H1 (cell line): ENCODE data around the gene CCDC171. TPM values are rescaled to one million over a fixed set of nuclear protein-coding genes. Genes with fewer than 3 reads are reported as not detected.

Source experiments
- CTCF ChIA-PET: fragments of 300-600 bp; sonication (Branson Sonifier 250); formaldehyde crosslinking; loops from one replicate; lab custom pipeline; 2021; ENCODE audit not compliant: partially characterized antibody; lab: Charles Lee
- POLR2A ChIA-PET: fragments of 300-600 bp; sonication (Branson Sonifier 250); formaldehyde crosslinking; loops from one replicate; lab custom pipeline; 2021; ENCODE audit warnings: inconsistent platforms; ENCODE audit not compliant: partially characterized antibody; lab: Charles Lee
- DNase-seq, 2 experiments: peaks; one replicate each; pipeline versions ENCODE4 v3.0.0 to v3.0.0-alpha.2; 2010 to 2022; ENCODE audit warnings: low spot score in 2 of 2, low read depth in 1 of 2, mixed read lengths in 1 of 2
- FAIRE-seq: peaks from 2 replicates; lab custom pipeline; 2011; peaks lifted over from hg19 to GRCh38; lab: Jason Lieb, UNC
- H2AFZ ChIP-seq: 2 replicates; pipeline ENCODE4 v1.8.1; 2012; ENCODE audit warnings: low read length, inconsistent platforms
- H2AK5ac ChIP-seq: 2 replicates; pipeline ENCODE4 v1.6.1; 2013; ENCODE audit warnings: low read depth, low read length
- H2BK120ac ChIP-seq: replicated peaks from 2 replicates; pipeline ENCODE3; 2013; ENCODE audit warnings: low read depth, low read length, inconsistent platforms
- H2BK12ac ChIP-seq: 2 replicates; pipeline ENCODE4 v1.6.1; 2013; ENCODE audit warnings: low read depth, low read length
- H2BK15ac ChIP-seq: 2 replicates; pipeline ENCODE4 v1.6.1; 2013; ENCODE audit warnings: low read length
- H2BK20ac ChIP-seq: 2 replicates; pipeline ENCODE4 v1.6.1; 2013; ENCODE audit warnings: low read length
- H2BK5ac ChIP-seq: 2 replicates; pipeline ENCODE4 v1.6.1; 2013; ENCODE audit warnings: low read depth, low read length
- H3K14ac ChIP-seq: 2 replicates; pipeline ENCODE4 v1.6.1; 2013; ENCODE audit warnings: inconsistent platforms; ENCODE audit not compliant: insufficient read length
- H3K18ac ChIP-seq: 2 replicates; pipeline ENCODE4 v1.6.1; 2013; ENCODE audit warnings: low read length; ENCODE audit errors: extremely low read depth
- H3K23ac ChIP-seq: 2 replicates; pipeline ENCODE4 v1.6.1; 2013; ENCODE audit warnings: inconsistent platforms; ENCODE audit not compliant: insufficient read length
- H3K23me2 ChIP-seq: 2 replicates; pipeline ENCODE4 v1.6.1; 2013; ENCODE audit warnings: low read depth, low read length
- H3K27ac ChIP-seq: 2 replicates; pipeline ENCODE4 v1.6.1; 2011; ENCODE audit warnings: low read depth, low read length, inconsistent platforms
- H3K27me3 ChIP-seq, 4 experiments: replicated peaks in 1 of 4; 1 replicate in 1 of 4; 2 replicates in 3 of 4; pipeline versions ENCODE4 v1.6.1 to v1.8.1; 2011 to 2013; ENCODE audit warnings: low read length in 3 of 4, mild to moderate bottlenecking in 3 of 4, inconsistent platforms in 2 of 4, mixed read lengths in 2 of 4, moderate library complexity in 1 of 4; ENCODE audit not compliant: control insufficient read depth in 3 of 4, insufficient read depth in 3 of 4; ENCODE audit errors: extremely low read depth in 1 of 4
- H3K36me3 ChIP-seq, 4 experiments: 2 replicates each; pipeline versions ENCODE4 v1.6.1 to v1.8.1; 2011 to 2013; ENCODE audit warnings: mild to moderate bottlenecking in 4 of 4, low read length in 3 of 4, moderate library complexity in 2 of 4, control low read depth in 1 of 4, inconsistent platforms in 1 of 4; ENCODE audit not compliant: insufficient read depth in 4 of 4, control insufficient read depth in 2 of 4
- H3K4ac ChIP-seq: replicated peaks from 2 replicates; pipeline ENCODE3; 2013; ENCODE audit warnings: low read length, low read depth, mixed read lengths, inconsistent platforms; ENCODE audit not compliant: insufficient read length
- H3K4me1 ChIP-seq, 4 experiments: replicated peaks in 1 of 4; 1 replicate in 1 of 4; 2 replicates in 3 of 4; pipeline versions ENCODE4 v1.6.1 to v1.8.1; 2011 to 2013; ENCODE audit warnings: low read length in 3 of 4, inconsistent platforms in 2 of 4, mixed read lengths in 1 of 4; ENCODE audit not compliant: insufficient read depth in 4 of 4, control insufficient read depth in 3 of 4
- H3K4me2 ChIP-seq, 2 experiments: 2 replicates each; pipeline versions ENCODE4 v1.6.1 to v1.8.1; 2011 to 2013; ENCODE audit warnings: low read depth in 2 of 2, low read length in 2 of 2, control low read depth in 1 of 2, inconsistent platforms in 1 of 2, mild to moderate bottlenecking in 1 of 2; ENCODE audit not compliant: insufficient read depth in 1 of 2
- H3K4me3 ChIP-seq, 4 experiments: fragments of 200-600, 300-600 bp in 1 of 4; sonication (generic), shearing (Covaris generic), sonication (Bioruptor Twin) in 1 of 4; 2 replicates each; pipeline versions ENCODE4 v1.5.1 to v1.8.1; 2011 to 2016; ENCODE audit warnings: low read length in 4 of 4, low read depth in 3 of 4, control low read depth in 2 of 4, inconsistent platforms in 2 of 4, mild to moderate bottlenecking in 2 of 4, mixed read lengths in 1 of 4, moderate library complexity in 1 of 4; ENCODE audit not compliant: insufficient read depth in 2 of 4; ENCODE audit errors: extremely low read depth in 1 of 4
- H3K56ac ChIP-seq: replicated peaks from 2 replicates; pipeline ENCODE3; 2013; ENCODE audit warnings: low read depth, mild to moderate bottlenecking, mixed read lengths, low read length, inconsistent platforms; ENCODE audit not compliant: insufficient read length
- H3K79me1 ChIP-seq: 2 replicates; pipeline ENCODE4 v1.6.1; 2013; ENCODE audit warnings: low read depth, low read length, control low read depth
- H3K79me2 ChIP-seq, 2 experiments: 2 replicates each; pipeline versions ENCODE4 v1.6.1 to v1.8.1; 2012 to 2013; ENCODE audit warnings: low read length in 2 of 2, mild to moderate bottlenecking in 2 of 2, inconsistent platforms in 1 of 2; ENCODE audit not compliant: insufficient read depth in 2 of 2, control insufficient read depth in 1 of 2
- H3K9ac ChIP-seq, 4 experiments: replicated peaks in 1 of 4; 1 replicate in 1 of 4; 2 replicates in 3 of 4; pipeline versions ENCODE4 v1.6.1 to v1.8.1; 2011 to 2013; ENCODE audit warnings: low read depth in 3 of 4, low read length in 3 of 4, control low read depth in 2 of 4, mild to moderate bottlenecking in 2 of 4, moderate library complexity in 2 of 4, inconsistent platforms in 1 of 4; ENCODE audit errors: extremely low read depth in 1 of 4
- H3K9me3 ChIP-seq, 2 experiments: 2 replicates each; pipeline versions ENCODE4 v1.6.1 to v1.8.1; 2012 to 2013; ENCODE audit warnings: mild to moderate bottlenecking in 2 of 2, moderate library complexity in 2 of 2, control low read depth in 1 of 2, inconsistent platforms in 1 of 2, low read depth in 1 of 2, low read length in 1 of 2, mixed read lengths in 1 of 2; ENCODE audit not compliant: insufficient read depth in 2 of 2
- H4K20me1 ChIP-seq, 2 experiments: replicated peaks in 1 of 2; 2 replicates each; pipeline versions ENCODE3 to v1.8.1; 2011 to 2013; ENCODE audit warnings: inconsistent platforms in 2 of 2, low read length in 2 of 2, mild to moderate bottlenecking in 1 of 2; ENCODE audit not compliant: insufficient read depth in 2 of 2, control insufficient read depth in 1 of 2
- H4K5ac ChIP-seq: 2 replicates; pipeline ENCODE4 v1.6.1; 2013; ENCODE audit warnings: low read length, low read depth, mixed read lengths, inconsistent platforms; ENCODE audit not compliant: insufficient read length
- H4K8ac ChIP-seq: 2 replicates; pipeline ENCODE4 v1.8.0; 2013; ENCODE audit warnings: mild to moderate bottlenecking, moderate library complexity, low read length, inconsistent platforms; ENCODE audit not compliant: insufficient read depth; ENCODE audit errors: extremely low read depth
- H4K91ac ChIP-seq: replicated peaks from 2 replicates; pipeline ENCODE3; 2013; ENCODE audit warnings: low read length, mixed read lengths, inconsistent platforms; ENCODE audit not compliant: insufficient read length
- CHD1 ChIP-seq: IDR thresholded peaks from 2 replicates; pipeline ENCODE4 v1.6.1; 2012; ENCODE audit warnings: low read depth, low read length, improper control_type of control experiment
- CREB1 ChIP-seq: IDR thresholded peaks from 2 replicates; pipeline ENCODE4 v1.6.1; 2012; ENCODE audit warnings: inconsistent platforms
- HDAC6 ChIP-seq: IDR thresholded peaks from one replicate; pipeline ENCODE4 v1.7.1; 2012; ENCODE audit warnings: low read depth, mild to moderate bottlenecking, inconsistent platforms, low read length, moderate library complexity
- KDM4A ChIP-seq: IDR thresholded peaks from one replicate; pipeline ENCODE4 v1.7.1; 2012; ENCODE audit warnings: low read depth, mild to moderate bottlenecking, moderate library complexity, low read length, inconsistent platforms; ENCODE audit not compliant: severe bottlenecking
- KDM5A ChIP-seq: fragments of 200-600 bp; IDR thresholded peaks from 2 replicates; pipeline ENCODE4 v1.7.1; 2012; ENCODE audit warnings: mild to moderate bottlenecking, low read length, inconsistent platforms, mixed read lengths
- POU5F1 ChIP-seq: IDR thresholded peaks from 2 replicates; pipeline ENCODE4 v1.6.1; 2011; ENCODE audit warnings: low read depth, mild to moderate bottlenecking, low read length, moderate library complexity
- RXRA ChIP-seq: IDR thresholded peaks from 2 replicates; pipeline ENCODE4 v1.6.1; 2011; ENCODE audit warnings: low read depth, mild to moderate bottlenecking, low read length, moderate library complexity; ENCODE audit not compliant: insufficient read depth
- SP4 ChIP-seq: IDR thresholded peaks from 2 replicates; pipeline ENCODE4 v1.6.1; 2012; ENCODE audit warnings: low read length, inconsistent platforms
- SRF ChIP-seq: IDR thresholded peaks from 2 replicates; pipeline ENCODE4 v1.6.1; 2011; ENCODE audit warnings: mild to moderate bottlenecking, low read depth, low read length, moderate library complexity
- TAF1 ChIP-seq: IDR thresholded peaks from 2 replicates; pipeline ENCODE4 v1.6.1; 2011; ENCODE audit warnings: mild to moderate bottlenecking, low read depth, low read length
- USF2 ChIP-seq: IDR thresholded peaks from 2 replicates; pipeline ENCODE4 v1.6.1; 2011; ENCODE audit warnings: low read length, improper control_type of control experiment
- YY1 ChIP-seq: IDR thresholded peaks from 2 replicates; pipeline ENCODE4 v1.6.1; 2011; ENCODE audit warnings: low read depth, mild to moderate bottlenecking, low read length
- polyA plus RNA-seq, 7 experiments: library from polyadenylated mRNA; depleted of rRNA in 3 of 7; stranded (reverse) in 5 of 7; unstranded in 2 of 7; fragments of >200 nt in 5 of 7; fragments of 200-250 nt in 2 of 7; gene quantifications; 1 replicate in 5 of 7; 2 replicates in 1 of 7; 4 replicates in 1 of 7; pipeline versions ENCODE4 v1.2.1 to v1.2.3, GENCODE V29; 2011 to 2013; ENCODE audit warnings: missing spikeins in 2 of 7, mixed read lengths in 2 of 7
- total RNA-seq: library from RNA; stranded (reverse); fragmentation: NEBNext Ultra II Directional; extraction: Animal tissue kit (Norgen Biotek cat#: 25700); gene quantifications from 2 replicates; pipeline ENCODE4 v1.2.1, GENCODE V29; 2021
- TF ChIP-seq, protein P1 (sequence below), 3 experiments: IDR thresholded peaks; 1 replicate in 2 of 3; 2 replicates in 1 of 3; pipeline versions ENCODE4 v1.5.1 to v1.6.1; 2011; ENCODE audit warnings: low read length in 3 of 3, mild to moderate bottlenecking in 3 of 3, inconsistent platforms in 2 of 3, low read depth in 1 of 3, moderate library complexity in 1 of 3; ENCODE audit not compliant: insufficient read depth in 1 of 3; ENCODE audit errors: control extremely low read depth in 1 of 3

Gene CCDC171
- total and polyA plus RNA-seq, 2 of the 8 experiments (the other 6 are each of a cell fraction or from before 2014, with no cell fraction given): 0.83 to 2.3 TPM

GRCh38 chr9:15843316-15843715, 290.5 kb downstream of the CCDC171 start:
- Histone ChIP-seq H3K79me1 (no peaks in the 10 kb centered on the region), H3K9ac (no peak overlapping the region), H3K4me3 (no peak overlapping the region), H4K8ac (no peak overlapping the region), H3K56ac (no peak overlapping the region), H4K91ac (no peak overlapping the region), H3K36me3 (no peaks in the 10 kb centered on the region), H4K20me1 (no peaks in the 10 kb centered on the region), H4K5ac (no peak overlapping the region), H3K27ac (no peak overlapping the region), H3K4ac (no peak overlapping the region), H2AK5ac (no peak overlapping the region), H3K14ac (no peak overlapping the region), H3K79me2 (no peaks in the 10 kb centered on the region), H3K4me2 (no peak overlapping the region), H3K18ac (no peak overlapping the region), H3K23ac (no peak overlapping the region), H3K9me3 (no peaks in the 10 kb centered on the region), H3K23me2 (no peaks in the 10 kb centered on the region), H3K4me1 (no peaks in the 10 kb centered on the region), H2BK15ac (no peak overlapping the region), H2BK20ac (no peak overlapping the region), H3K27me3 (no peaks in the 10 kb centered on the region), H2AFZ (no peak overlapping the region), H2BK120ac (no peak overlapping the region), H2BK12ac (no peak overlapping the region), H2BK5ac (no peak overlapping the region)
- FAIRE-seq: no peak
- DNase-seq: no peak
- ChIA-PET POLR2A (no interaction called here), CTCF (interaction anchor here (1.4 to 1.6 kb wide), 2 partner anchors 288 to 291 kb away, joined by 3 to 5 read pairs; no protein-coding TSS in a partner anchor)
- no peak for TF ChIP-seq CHD1
- no peak for TF ChIP-seq SRF
- TF ChIP-seq TAF1: no peak
- TF ChIP-seq CREB1: no peak
- no peak for TF ChIP-seq RXRA
- TF ChIP-seq HDAC6: no peak
- TF ChIP-seq USF2: no peak
- no peak for TF ChIP-seq KDM4A
- no peak for TF ChIP-seq YY1
- TF ChIP-seq POU5F1: no peak
- TF ChIP-seq, protein P1, sequence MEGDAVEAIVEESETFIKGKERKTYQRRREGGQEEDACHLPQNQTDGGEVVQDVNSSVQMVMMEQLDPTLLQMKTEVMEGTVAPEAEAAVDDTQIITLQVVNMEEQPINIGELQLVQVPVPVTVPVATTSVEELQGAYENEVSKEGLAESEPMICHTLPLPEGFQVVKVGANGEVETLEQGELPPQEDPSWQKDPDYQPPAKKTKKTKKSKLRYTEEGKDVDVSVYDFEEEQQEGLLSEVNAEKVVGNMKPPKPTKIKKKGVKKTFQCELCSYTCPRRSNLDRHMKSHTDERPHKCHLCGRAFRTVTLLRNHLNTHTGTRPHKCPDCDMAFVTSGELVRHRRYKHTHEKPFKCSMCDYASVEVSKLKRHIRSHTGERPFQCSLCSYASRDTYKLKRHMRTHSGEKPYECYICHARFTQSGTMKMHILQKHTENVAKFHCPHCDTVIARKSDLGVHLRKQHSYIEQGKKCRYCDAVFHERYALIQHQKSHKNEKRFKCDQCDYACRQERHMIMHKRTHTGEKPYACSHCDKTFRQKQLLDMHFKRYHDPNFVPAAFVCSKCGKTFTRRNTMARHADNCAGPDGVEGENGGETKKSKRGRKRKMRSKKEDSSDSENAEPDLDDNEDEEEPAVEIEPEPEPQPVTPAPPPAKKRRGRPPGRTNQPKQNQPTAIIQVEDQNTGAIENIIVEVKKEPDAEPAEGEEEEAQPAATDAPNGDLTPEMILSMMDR (IDR thresholded peaks at IDR 0.05; ENCODE audit: control extremely low read depth in 1 of 3, insufficient read depth in 1 of 3, low read depth in 1 of 3, low read length in 3 of 3): no peak
- no peak for TF ChIP-seq KDM5A
- TF ChIP-seq SP4: no peak
